HG03520 (cell line): ENCODE measurements around the gene DCTD.

Experiments
- ATAC-seq: cut with Tn5 transposase; IDR thresholded peaks from one replicate; pipeline ENCODE4 v1.9.1; 2021; ENCODE audit warnings: mild to moderate bottlenecking, moderate library complexity; ENCODE audit not compliant: unreplicated experiment

DCTD gene

DNA sequence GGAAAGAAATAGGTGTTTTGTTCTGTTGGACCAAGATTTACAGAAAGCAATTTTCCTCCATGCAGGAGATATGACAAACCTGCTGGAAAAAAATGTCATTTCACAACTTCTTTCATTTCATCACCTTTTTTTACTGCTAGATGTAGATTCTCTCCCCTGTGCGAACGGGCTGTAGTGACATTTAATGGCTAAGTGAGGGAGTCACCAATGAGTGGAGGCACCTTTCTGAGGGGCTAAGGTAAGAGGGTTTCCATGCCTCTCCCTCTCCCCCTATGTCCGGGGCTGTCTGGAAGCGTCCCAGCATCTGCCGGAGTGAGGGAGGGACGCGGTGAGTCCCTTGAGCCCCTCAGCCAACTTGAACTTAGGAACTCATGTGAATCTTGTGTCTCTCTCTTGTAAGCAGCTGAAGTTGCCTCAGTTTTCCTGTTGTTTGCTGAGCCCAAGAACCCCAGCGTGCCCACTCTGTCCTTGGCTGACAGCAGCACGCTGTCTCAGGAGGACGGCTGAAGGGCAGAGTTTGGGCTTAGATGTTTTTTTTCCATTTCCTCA, 42.3 kb downstream of the DCTD start:
- ATAC-seq: no peak

DNA sequence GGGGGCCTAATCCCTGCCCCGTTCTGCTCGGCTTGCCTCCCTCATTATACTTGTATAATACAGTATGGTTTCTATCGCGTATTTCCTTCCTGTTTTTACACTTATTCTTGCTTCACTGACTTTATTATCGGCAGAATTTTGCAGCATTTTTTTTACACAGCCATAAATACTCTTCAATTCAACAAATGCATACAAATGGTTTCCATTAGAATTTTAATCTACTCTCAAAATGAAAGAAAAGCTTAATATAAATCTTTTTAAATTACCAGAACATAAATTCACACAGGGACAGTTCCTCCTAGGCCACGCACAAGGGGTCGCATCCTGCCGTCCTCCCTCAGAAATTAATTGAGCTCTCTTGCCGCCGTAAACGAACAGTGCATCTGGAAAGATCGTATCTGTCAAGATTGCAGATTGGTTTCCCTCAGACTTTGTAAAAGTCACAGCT, 42.9 kb downstream of the DCTD start:
- ATAC-seq: no peak

- ATAC-seq: no peak
These were observed 43.5 kb downstream of the DCTD start for GRCh38 chr4:182873726-182874125.

- ATAC-seq: no peak
These were observed 43.9 kb downstream of the DCTD start for GRCh38 chr4:182873289-182873688.

DNA sequence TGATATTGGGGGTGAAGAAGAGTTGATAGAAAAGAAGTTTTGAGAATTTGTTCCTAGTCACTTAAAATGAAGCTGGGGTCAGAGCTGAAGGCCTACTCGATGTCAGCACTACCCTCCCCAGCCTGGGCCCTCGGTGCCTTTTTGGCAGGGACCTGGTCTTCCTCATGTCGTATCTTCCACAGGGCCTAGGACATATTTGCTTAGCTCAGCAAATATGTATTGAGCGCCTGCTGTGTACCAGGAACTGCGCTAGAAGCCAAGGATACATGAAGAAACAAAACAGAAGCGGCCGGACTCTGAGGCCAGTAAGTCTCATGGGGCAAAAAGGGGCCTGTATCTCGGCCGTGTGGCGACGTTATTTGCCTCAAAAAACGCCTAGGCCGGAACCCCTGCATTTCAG, 44.3 kb downstream of the DCTD start:
- no peak for ATAC-seq

- ATAC-seq: no peak
These were observed 45.6 kb downstream of the DCTD start for GRCh38 chr4:182871616-182872015.

- ATAC-seq: no peak
These were observed 47.5 kb downstream of the DCTD start for GRCh38 chr4:182869697-182870096.

DNA sequence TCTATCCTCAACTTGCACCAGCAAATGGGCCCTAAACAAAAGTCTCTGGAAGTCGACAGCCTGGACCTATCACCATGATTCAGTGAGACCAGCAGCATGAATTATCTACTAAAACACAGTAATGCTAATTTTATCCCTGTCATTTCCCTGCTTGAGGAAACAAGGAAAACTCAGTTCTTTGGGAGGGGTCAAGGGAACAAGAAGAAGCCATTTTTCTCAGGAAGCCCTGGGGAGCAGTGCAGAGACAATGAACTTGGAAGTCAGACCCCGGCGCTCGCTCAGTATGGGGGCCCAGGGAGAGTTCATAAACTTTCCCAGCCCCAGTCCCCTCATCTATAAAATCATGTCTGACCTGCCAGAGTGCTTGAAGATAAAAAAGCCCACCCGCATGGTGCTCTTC, 50.4 kb downstream of the DCTD start:
- ATAC-seq: no peak

GRCh38 chr4:182863501-182863900, 53.7 kb downstream of the DCTD start:
- no peak for ATAC-seq

DNA sequence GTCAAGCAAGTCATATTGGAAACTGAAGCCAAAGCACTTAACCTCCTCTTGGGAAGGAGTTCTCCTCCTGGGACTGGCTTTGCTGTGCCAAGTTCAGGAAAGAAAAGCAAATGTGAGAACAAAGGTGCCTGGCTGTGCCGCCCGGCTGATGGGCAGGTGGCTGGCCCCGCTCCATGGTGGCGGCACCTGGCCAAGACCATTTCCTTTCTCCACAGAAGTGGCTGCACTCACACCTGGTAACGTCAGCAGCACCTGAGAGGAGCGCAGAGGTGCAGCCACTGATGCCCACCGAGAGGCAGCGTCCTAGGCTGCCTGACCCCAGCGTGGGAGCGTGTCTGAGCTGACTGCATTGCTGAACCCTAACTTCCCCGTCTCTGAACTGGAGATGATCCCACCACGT, 54.3 kb downstream of the DCTD start:
- ATAC-seq: no peak

DNA sequence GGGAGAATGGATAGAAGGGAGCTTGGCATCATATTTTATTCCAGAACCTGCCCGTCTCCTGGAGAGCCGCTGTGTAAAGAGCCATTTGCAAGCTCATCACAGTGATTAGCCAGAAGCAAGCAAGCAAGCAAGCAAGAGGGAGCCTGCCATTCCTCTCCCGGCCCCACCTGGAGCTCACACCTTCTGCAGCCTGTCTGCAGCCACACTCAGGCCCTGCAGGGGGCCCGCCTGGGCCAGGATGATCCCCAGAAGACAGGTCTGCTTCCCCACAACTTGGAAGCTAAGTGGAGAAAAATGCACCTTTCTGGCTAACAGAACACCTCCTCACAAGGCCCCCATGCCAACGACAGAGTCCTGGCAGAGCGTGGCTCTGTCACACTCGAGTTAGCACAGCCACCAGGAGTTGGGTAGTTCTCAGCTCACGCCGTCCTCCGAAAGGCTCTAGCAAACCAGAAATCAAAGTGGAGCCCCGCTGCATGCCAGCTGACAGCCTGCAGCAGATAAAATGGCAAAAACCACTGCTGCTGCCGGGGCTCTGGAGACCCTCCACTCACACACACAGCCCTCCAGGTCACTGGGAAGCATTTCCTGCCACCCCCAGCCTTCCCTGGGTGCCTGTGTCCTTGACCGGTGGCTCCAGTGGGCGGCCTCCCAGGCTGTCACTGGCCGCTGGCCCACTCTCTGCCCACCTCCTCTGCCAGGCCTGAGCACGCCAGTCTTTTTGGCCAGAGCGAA, 54.9 kb downstream of the DCTD start:
- no peak for ATAC-seq

- no peak for ATAC-seq
These were observed 55.8 kb downstream of the DCTD start for GRCh38 chr4:182861346-182861745.

DNA sequence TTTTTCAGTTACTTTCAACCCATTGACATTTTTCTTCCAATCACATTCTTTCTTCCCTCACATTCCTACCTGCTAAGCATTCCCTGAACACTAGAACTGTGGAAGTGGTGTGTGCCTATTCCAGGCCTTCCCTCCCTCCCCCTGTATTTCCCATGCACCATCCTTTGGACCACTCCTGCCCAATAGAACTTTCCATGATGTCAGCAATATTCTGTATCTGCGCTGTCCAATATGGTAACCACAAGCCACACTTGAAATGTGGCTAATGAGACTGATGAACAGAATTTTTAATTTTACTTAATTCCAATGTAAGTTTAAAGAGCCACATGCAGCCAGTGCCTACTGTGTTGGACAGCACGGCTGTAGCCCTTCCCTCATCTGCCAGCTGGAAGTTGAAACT, 57.5 kb downstream of the DCTD start:
- ATAC-seq: no peak

GRCh38 chr4:182858711-182859110, 58.5 kb downstream of the DCTD start:
- ATAC-seq: no peak

- ATAC-seq: no peak
These were observed 60.3 kb downstream of the DCTD start for GRCh38 chr4:182856862-182857261.

DNA sequence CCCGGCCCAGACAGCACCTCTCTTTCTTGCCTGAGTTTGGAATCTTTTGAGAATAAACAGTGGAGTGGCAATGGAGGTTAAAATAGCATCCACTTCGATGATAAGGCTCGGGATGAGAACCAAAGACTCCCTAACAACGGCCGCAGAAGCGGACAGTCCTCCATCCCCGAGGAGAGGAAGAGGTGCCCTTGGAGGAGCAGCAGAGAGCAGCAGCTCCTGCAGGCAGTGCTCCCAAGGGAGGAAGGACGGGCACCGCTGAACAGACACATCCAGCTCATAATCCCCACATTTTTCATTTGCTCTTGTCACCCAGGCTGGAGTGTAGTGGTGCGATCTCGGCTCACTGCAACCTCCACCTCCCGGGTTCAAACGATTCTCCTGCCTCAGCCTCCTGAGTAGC, 61.3 kb downstream of the DCTD start:
- no peak for ATAC-seq

- ATAC-seq: no peak
These were observed 61.9 kb downstream of the DCTD start for GRCh38 chr4:182855312-182855711.

DNA sequence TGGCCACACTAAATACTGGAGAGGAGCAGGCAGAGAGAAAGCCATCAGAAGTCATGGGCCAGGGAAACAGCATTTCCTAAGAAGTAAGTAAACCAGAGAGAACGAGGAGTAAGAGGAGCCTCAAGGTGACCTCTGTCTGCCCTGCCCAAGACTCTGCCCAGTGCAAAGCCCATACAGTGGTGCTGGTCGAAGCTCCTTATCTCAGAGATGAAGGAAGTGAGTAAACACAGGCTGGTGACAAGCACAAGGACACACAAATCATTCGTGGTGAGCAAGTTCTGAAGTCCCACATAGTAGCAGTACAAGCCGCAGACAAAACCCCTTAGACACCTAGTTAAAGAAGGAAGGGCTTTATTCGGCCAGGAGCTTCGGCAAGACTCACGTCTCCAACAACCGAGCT, 62.7 kb downstream of the DCTD start:
- ATAC-seq: no peak

- no peak for ATAC-seq
These were observed 63.4 kb downstream of the DCTD start for GRCh38 chr4:182853731-182854330.

- no peak for ATAC-seq
These were observed 68.5 kb downstream of the DCTD start for GRCh38 chr4:182848685-182849084.

DNA sequence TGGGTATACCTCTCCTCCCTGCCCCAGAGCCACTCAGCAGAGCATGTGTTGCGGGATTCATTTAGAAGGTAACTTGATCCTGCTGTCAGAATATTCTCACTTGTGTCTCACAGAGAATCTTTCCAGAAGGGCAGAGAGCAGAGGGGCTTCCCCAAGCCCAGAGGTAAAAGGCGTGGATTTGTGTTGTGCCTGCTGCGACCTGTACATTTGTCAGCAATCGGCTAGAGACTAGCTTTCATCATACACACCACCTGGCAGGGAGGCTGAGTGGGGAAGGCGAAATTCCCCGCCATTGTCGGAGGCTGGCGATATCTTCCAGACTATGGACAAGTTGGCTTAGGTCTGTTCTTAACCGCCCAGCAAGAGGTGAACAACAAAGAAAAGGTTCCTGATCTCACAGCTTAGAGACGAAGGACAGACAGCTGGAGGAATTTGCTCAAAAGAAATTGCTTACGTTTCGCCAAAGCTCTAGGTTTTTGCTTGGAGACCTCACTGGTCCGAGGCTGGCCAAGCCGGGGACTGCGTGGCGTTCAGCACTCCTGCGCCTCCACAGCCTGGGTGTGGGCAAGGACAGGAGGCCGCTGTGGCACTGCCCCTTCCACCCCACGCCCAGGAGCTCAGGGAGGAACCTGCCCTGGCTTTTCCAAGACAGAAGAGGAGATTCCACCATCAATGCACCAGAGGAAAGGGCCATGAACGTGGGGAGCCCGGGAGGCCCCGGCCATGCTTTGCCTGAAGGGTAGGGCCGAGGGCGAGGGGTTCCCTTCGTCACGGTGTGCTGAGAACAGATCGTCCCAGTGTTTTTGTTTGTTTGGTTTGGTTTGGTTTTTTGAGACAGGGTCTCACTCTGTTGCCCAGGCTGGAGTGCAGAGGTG, 69.4 kb downstream of the DCTD start:
- ATAC-seq: no peak

GRCh38 chr4:182846036-182846435, 71.2 kb downstream of the DCTD start:
- ATAC-seq: no peak
